ENCODE data around the gene TTI1. TPM values are rescaled to one million over a fixed set of nuclear protein-coding genes. Genes with fewer than 3 reads are reported as not detected.

TTI1 gene
- total and polyA plus RNA-seq, 2 of the 13 experiments (the other 11 are each of a cell fraction or from before 2014, with no cell fraction given), result 22.9 to 39.8 TPM

GRCh38 chr20:38060536-38060935 is 27.3 kb upstream of the TTI1 start:
- H3K27ac ChIP-seq (ENCODE audit: extremely low read length, insufficient read depth, low read length), result no peak overlapping the region
- peaks cover 22% of the 10 kb centered on the region for H4K20me1 ChIP-seq (ENCODE audit: insufficient read depth, low read length)
- intact Hi-C loops (cut with micrococcal nuclease; ENCODE audit: unreplicated experiment) (no loop called here), in situ Hi-C loops (cut with HindIII; ENCODE audit: extremely low pct_ligation_motif_present, low pct_unique_long_range_greater_than_20kb) (loop anchor here (25.0 kb wide), 1 partner anchor 352 kb away; no protein-coding TSS in a partner anchor)
- H3K4me1 ChIP-seq (ENCODE audit: insufficient read depth, low read length), result peaks cover 22% of the 10 kb centered on the region
- no peak overlapping the region for H3K4me2 ChIP-seq (ENCODE audit: low read depth, low read length)
- H3K9ac ChIP-seq (ENCODE audit: insufficient read depth, low read depth, low read length), result no peak overlapping the region
- TF ChIP-seq, protein P1, sequence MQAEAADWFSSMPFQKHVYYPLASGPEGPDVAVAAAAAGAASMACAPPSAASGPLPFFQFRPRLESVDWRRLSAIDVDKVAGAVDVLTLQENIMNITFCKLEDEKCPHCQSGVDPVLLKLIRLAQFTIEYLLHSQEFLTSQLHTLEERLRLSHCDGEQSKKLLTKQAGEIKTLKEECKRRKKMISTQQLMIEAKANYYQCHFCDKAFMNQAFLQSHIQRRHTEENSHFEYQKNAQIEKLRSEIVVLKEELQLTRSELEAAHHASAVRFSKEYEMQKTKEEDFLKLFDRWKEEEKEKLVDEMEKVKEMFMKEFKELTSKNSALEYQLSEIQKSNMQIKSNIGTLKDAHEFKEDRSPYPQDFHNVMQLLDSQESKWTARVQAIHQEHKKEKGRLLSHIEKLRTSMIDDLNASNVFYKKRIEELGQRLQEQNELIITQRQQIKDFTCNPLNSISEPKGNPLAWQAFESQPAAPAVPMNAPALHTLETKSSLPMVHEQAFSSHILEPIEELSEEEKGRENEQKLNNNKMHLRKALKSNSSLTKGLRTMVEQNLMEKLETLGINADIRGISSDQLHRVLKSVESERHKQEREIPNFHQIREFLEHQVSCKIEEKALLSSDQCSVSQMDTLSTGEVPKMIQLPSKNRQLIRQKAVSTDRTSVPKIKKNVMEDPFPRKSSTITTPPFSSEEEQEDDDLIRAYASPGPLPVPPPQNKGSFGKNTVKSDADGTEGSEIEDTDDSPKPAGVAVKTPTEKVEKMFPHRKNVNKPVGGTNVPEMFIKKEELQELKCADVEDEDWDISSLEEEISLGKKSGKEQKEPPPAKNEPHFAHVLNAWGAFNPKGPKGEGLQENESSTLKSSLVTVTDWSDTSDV (CRISPR knock-in tag; IDR thresholded peaks at IDR 0.05), result no peak
- peak; percentile 49 for TF ChIP-seq AGO2 (optimal IDR thresholded peaks at IDR 0.05; ENCODE audit: low read depth, low read length)
- TF ChIP-seq ATAD3A (CRISPR knock-in tag; IDR thresholded peaks at IDR 0.05), result no peak
- TF ChIP-seq RFXAP (CRISPR knock-in tag; IDR thresholded peaks at IDR 0.05; ENCODE audit: borderline replicate concordance), result no peak
- TF ChIP-seq YEATS2 (CRISPR knock-in tag; IDR thresholded peaks at IDR 0.05; ENCODE audit: borderline replicate concordance), result no peak
- TF ChIP-seq MIER3 (CRISPR knock-in tag; IDR thresholded peaks at IDR 0.05; ENCODE audit: borderline replicate concordance), result no peak
- TF ChIP-seq ZNF383 (CRISPR knock-in tag; IDR thresholded peaks at IDR 0.05; ENCODE audit: borderline replicate concordance), result no peak
- peak; percentile 31; the same call in 1 of the 2 replicates for TF ChIP-seq TCF7L2 (IDR thresholded peaks at IDR 0.05; ENCODE audit: low read depth, low read length)
- no peak for TF ChIP-seq U2AF2 (IDR thresholded peaks at IDR 0.05; ENCODE audit: low read depth, low read length)
- H3K79me2 ChIP-seq (ENCODE audit: insufficient read depth, low read length), result peaks cover 5% of the 10 kb centered on the region
- no peak overlapping the region for H3K4me3 ChIP-seq (replicated peaks in 1 of 3; ENCODE audit: insufficient read depth in 1 of 3, low read depth in 2 of 3, low read length in 3 of 3)
- FAIRE-seq (no peak), ATAC-seq (no peak), DNase-seq (ENCODE audit: low spot score) (no peak)
- no peaks in the 10 kb centered on the region for H3K9me3 ChIP-seq (ENCODE audit: low read length)
- peaks cover 44 to 93% of the 10 kb centered on the region in 2 experiments for H3K36me3 ChIP-seq (replicated peaks in 1 of 2; ENCODE audit: control insufficient read depth in 1 of 2, insufficient read depth in 2 of 2, low read length in 2 of 2)
- BruUV-seq (replicated peaks), result no TSS peak
- POLR2A ChIA-PET, result interaction anchor here (1.6 kb wide), 1 partner anchor 84 kb away, joined by 3 read pairs; no protein-coding TSS in a partner anchor
- CTCF ChIA-PET (ENCODE audit: low intra/inter-chr PET ratio, low total read pairs), result interaction anchor here (6.1 kb wide), 1 partner anchor 161 kb away, joined by 140 read pairs; no protein-coding TSS in a partner anchor
- H3K27me3 ChIP-seq (ENCODE audit: control insufficient read depth in 1 of 2, insufficient read depth in 2 of 2, low read length in 2 of 2), result no peaks in the 10 kb centered on the region
- H2AFZ ChIP-seq (ENCODE audit: low read length), result no peak overlapping the region
- WGBS (ENCODE audit: low lambda C conversion rate), result 93% methylated on average over 5 of the region's 5 CpGs

Measured in HepG2 (cell line).